ENCODE data around the gene TBC1D21. TPM values are rescaled to one million over a fixed set of nuclear protein-coding genes. Genes with fewer than 3 reads are reported as not detected.

Gene TBC1D21
- total and polyA plus RNA-seq, 2 of the 4 experiments (the other 2 are of a cell fraction), result not detected

DNA sequence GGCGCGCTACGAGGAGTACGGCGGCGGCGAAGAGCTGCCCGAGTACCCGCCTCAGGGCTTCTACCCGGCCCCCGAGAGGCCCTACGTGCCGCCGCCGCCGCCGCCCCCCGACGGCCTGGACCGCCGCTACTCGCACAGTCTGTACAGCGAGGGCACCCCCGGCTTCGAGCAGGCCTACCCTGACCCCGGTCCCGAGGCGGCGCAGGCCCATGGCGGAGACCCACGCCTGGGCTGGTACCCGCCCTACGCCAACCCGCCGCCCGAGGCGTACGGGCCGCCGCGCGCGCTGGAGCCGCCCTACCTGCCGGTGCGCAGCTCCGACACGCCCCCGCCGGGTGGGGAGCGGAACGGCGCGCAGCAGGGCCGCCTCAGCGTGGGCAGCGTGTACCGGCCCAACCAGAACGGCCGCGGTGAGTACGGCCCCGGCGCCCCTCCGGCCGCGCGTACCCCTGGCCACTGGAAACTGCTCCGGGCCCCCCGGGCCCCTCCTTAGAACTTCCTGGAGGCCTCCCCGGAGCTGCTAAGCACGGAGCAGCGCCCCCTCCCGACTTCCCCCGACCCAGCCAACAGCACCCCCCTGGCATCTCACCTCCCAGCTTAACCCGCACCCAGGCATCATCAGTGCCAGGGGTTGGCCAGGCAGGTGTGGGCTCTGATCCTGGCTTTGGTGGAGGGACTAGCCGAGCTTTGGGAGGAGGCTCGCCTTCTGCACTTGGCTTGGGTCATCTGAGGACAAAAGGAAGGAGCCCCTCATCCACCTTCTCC is 54.3 kb downstream of the TBC1D21 start:
- Histone ChIP-seq H3K4me3 (ENCODE audit: insufficient read depth, low read depth, low read length) (peak overlapping the region; percentile 73), H3K4me2 (ENCODE audit: low read depth, low read length) (peak overlapping the region; percentile 97), H3K23ac (ENCODE audit: low read depth, low read length) (peak overlapping the region; percentile 87; the same call in 1 of the 2 replicates), H2AK5ac (ENCODE audit: low read depth, low read length) (peak overlapping the region; percentile 93), H3K27ac (ENCODE audit: insufficient read depth, low read length) (peak overlapping the region; percentile 93), H3K4ac (ENCODE audit: low read depth, low read length) (peak overlapping the region; percentile 86), H3K9ac (ENCODE audit: low read depth, low read length) (peak overlapping the region; percentile 81), H2AK9ac (replicated peaks; ENCODE audit: low read depth, low read length, poor library complexity) (peak overlapping the region; percentile 99), H3K4me1 (ENCODE audit: control insufficient read depth, insufficient read depth, low read length) (peaks cover 59% of the 10 kb centered on the region), H2BK120ac (ENCODE audit: low read depth, low read length) (peak overlapping the region; percentile 61), H2BK15ac (ENCODE audit: low read depth, low read length) (no peak overlapping the region), H2BK20ac (ENCODE audit: low read depth, low read length) (0 out of 2 replicates have a peak overlapping the region, but pooled peaks have one; percentile 37), H4K91ac (ENCODE audit: insufficient read depth, low read depth, low read length) (peak overlapping the region; percentile 74; the same call in 1 of the 2 replicates), H3K9me1 (ENCODE audit: insufficient read depth, low read length) (peaks cover 44% of the 10 kb centered on the region), H3K18ac (ENCODE audit: low read depth, low read length) (peak overlapping the region; percentile 30; the same call in 1 of the 2 replicates), H3K9me3 (ENCODE audit: control insufficient read depth, insufficient read depth, low read length) (no peaks in the 10 kb centered on the region), H2BK5ac (ENCODE audit: low read depth, low read length, poor library complexity, severe bottlenecking) (peak overlapping the region; percentile 95), H4K5ac (ENCODE audit: low read depth, low read length) (peak overlapping the region; percentile 36; the same call in 1 of the 2 replicates), H3K56ac (ENCODE audit: extremely low read depth, insufficient read depth, low read length) (peak overlapping the region; percentile 50), H2AFZ (replicated peaks; ENCODE audit: low read length, poor library complexity) (peak overlapping the region; percentile 89), H3K14ac (replicated peaks; ENCODE audit: low read depth, low read length) (peak overlapping the region; percentile 90), H4K8ac (ENCODE audit: low read depth in 2 of 2, low read length in 2 of 2) (peak overlapping the region; percentile 77 to 98; a peak in 3 of 4 replicates), H3K79me1 (ENCODE audit: low read depth in 1 of 2, low read length in 2 of 2) (peaks cover 43 to 83% of the 10 kb centered on the region in 2 experiments), H3K36me3 (ENCODE audit: control insufficient read depth, insufficient read depth, low read length) (peaks cover 8% of the 10 kb centered on the region), H3K27me3 (ENCODE audit: control insufficient read depth, insufficient read depth, low read length) (no peaks in the 10 kb centered on the region), H4K20me1 (ENCODE audit: insufficient read depth, low read length) (peaks cover 44% of the 10 kb centered on the region)
- ATAC-seq (ENCODE audit: low read depth), result peak; percentile 19
- BruUV-seq (replicated peaks), result no TSS peak
- in situ Hi-C loops (cut with MboI; ENCODE audit: low sequenced_read_pairs) (no loop called here), intact Hi-C loops (cut with micrococcal nuclease) (no loop called here), dilution Hi-C loops (cut with HindIII; ENCODE audit: low sequenced_read_pairs, unreplicated experiment) (no loop called here)
- CTCF ChIA-PET, result interaction anchor here (0.6 to 1.4 kb wide), 3 partner anchors 8 to 139 kb away, joined by 3 to 6 read pairs (median 4); partner anchors contain the start of gene TBC1D21
- DNase-seq, result peak; percentile 51
- 1% methylated on average over 31 of the region's 78 CpGs; no CpG with 5 or more reads in 1 of the 2 experiments for WGBS, 2 experiments (ENCODE audit: extremely low coverage in 2 of 2, insufficient read length in 1 of 2)
- POLR2A ChIA-PET (ENCODE audit: unreplicated experiment), result no interaction called here
- no peak for TF ChIP-seq BHLHE40 (IDR thresholded peaks at IDR 0.05; ENCODE audit: low read depth, low read length)
- TF ChIP-seq, protein P1, sequence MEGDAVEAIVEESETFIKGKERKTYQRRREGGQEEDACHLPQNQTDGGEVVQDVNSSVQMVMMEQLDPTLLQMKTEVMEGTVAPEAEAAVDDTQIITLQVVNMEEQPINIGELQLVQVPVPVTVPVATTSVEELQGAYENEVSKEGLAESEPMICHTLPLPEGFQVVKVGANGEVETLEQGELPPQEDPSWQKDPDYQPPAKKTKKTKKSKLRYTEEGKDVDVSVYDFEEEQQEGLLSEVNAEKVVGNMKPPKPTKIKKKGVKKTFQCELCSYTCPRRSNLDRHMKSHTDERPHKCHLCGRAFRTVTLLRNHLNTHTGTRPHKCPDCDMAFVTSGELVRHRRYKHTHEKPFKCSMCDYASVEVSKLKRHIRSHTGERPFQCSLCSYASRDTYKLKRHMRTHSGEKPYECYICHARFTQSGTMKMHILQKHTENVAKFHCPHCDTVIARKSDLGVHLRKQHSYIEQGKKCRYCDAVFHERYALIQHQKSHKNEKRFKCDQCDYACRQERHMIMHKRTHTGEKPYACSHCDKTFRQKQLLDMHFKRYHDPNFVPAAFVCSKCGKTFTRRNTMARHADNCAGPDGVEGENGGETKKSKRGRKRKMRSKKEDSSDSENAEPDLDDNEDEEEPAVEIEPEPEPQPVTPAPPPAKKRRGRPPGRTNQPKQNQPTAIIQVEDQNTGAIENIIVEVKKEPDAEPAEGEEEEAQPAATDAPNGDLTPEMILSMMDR (conservative IDR thresholded peaks at IDR 0.05; ENCODE audit: low read depth, low read length), result peak; percentile 42
- TF ChIP-seq, protein P2, sequence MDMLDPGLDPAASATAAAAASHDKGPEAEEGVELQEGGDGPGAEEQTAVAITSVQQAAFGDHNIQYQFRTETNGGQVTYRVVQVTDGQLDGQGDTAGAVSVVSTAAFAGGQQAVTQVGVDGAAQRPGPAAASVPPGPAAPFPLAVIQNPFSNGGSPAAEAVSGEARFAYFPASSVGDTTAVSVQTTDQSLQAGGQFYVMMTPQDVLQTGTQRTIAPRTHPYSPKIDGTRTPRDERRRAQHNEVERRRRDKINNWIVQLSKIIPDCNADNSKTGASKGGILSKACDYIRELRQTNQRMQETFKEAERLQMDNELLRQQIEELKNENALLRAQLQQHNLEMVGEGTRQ (IDR thresholded peaks at IDR 0.05; ENCODE audit: low read depth, low read length), result no peak
- no peak for TF ChIP-seq MAFK (IDR thresholded peaks at IDR 0.05; ENCODE audit: low read depth, low read length)
- no peak for TF ChIP-seq RFX5 (IDR thresholded peaks at IDR 0.05; ENCODE audit: low read depth, low read length)
- no peak for TF ChIP-seq SMC3 (IDR thresholded peaks at IDR 0.05; ENCODE audit: low read depth, low read length)
- TF ChIP-seq RAD21 (IDR thresholded peaks at IDR 0.05; ENCODE audit: low read length), result peak; percentile 19
- TF ChIP-seq RCOR1 (IDR thresholded peaks at IDR 0.05; ENCODE audit: insufficient replicate concordance, low read length), result no peak
- TF ChIP-seq FOS (IDR thresholded peaks at IDR 0.05; ENCODE audit: low read depth, low read length), result no peak
- no peak for TF ChIP-seq CEBPB (IDR thresholded peaks at IDR 0.05; ENCODE audit: low read depth, low read length)
- TF ChIP-seq NFE2L2 (IDR thresholded peaks at IDR 0.05; ENCODE audit: low read depth, low read length), result no peak
- TF ChIP-seq CHD1 (IDR thresholded peaks at IDR 0.05; ENCODE audit: low read depth, low read length), result no peak
- TF ChIP-seq POLR2A (IDR thresholded peaks at IDR 0.05; ENCODE audit: low read depth, low read length), result peak; percentile 51; the same call in 1 of the 2 replicates
- TF ChIP-seq, protein P3, sequence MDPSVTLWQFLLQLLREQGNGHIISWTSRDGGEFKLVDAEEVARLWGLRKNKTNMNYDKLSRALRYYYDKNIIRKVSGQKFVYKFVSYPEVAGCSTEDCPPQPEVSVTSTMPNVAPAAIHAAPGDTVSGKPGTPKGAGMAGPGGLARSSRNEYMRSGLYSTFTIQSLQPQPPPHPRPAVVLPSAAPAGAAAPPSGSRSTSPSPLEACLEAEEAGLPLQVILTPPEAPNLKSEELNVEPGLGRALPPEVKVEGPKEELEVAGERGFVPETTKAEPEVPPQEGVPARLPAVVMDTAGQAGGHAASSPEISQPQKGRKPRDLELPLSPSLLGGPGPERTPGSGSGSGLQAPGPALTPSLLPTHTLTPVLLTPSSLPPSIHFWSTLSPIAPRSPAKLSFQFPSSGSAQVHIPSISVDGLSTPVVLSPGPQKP (IDR thresholded peaks at IDR 0.05; ENCODE audit: borderline replicate concordance, low read depth, low read length), result no peak

All from IMR-90 (cell line).